ENCODE results near the gene PLA2G4E.

PLA2G4E gene

GRCh38 chr15:42016971-42017370 lies 3.9 kb downstream of the PLA2G4E start:
- no peak for DNase-seq

DNA sequence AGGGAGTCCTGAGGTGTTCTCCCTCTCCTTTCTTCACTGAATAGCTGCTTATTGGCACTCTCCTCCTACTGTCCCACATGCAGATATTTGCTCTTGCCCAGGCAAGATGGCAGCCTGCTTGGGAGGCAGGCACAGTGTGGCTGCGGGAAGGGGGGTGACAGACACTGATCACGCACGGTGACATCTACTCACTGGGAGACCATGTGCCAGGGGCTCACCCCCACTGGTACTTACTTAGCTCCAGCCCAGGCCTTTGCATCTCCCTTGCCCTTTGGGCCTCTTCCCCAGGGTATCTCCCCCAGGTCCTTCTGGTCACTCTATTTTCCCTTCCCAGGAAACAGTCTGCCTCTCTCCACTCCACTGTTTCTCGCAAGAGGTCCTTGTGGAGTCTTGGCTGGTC lies 6.4 kb downstream of the PLA2G4E start:
- no peak for DNase-seq

DNA sequence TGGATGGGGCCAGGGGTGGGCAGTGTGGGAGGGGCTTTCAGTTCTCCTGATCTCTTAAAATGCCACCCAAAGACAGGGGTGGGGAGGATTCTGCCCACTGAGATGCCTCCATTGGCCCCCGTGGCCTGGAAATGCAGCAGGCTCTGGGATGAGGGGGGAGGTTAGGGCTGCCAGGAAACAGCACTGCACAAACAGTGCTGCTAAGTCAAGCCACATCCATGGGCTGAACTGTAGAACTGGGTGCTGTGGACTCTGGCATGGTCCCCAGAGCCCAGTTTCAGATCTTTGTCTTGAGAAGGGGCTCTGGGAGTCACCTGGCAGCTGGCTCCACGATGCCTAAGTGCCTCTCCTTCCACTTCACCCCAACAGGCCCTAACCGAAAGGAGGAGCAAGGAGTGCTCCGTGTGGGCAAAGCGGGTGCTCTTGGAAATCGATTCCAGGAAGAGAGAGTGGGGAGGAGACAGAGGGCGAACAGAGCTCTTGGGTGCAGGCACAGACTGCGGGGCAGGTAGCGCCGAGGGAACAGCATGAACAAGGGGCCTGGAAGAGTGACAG lies 7.8 kb downstream of the PLA2G4E start:
- no peak for DNase-seq

DNA sequence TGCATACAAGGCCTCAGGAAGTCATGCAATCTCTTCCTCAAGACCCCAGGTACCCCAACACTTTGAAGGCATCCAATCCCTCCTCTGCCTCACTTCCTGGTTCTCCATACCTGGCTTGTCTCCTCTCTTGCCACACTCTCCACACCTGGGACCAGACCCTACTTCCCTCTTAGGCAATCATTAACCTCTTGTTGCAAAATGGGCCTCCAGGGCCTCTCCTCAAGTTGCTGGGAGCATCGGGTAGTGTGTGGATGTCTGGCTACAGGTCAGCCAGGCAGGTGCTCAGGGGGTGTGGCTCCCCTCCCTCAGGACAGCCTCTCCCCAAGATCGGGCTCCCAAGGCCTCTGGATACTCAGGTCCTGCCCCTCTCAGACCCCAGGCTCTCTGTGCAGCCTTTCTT lies 8.6 kb downstream of the PLA2G4E start:
- no peak for DNase-seq

- DNase-seq: no peak
Observed at GRCh38 chr15:42011074-42011473, 9.8 kb downstream of the PLA2G4E start.

DNA sequence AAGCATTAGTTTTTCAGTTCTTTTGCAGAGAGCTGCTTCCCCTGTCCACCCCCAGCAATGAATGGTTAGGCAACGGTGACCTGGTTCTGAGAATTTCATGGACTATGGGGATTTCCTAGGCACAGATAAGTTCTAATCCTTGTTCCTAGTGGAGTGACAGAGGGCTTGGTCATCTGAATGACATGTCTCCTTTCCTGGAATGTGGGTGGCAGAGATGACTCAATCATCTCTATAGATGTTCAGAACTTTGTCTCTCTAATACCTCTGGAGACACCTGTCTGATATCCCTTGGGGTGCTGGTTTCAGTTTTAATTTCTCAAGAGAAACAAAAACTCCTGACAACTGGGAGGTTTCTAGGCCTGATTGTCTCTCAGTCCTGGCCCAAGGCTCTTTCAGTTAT lies 10.4 kb downstream of the PLA2G4E start:
- DNase-seq: no peak

DNA sequence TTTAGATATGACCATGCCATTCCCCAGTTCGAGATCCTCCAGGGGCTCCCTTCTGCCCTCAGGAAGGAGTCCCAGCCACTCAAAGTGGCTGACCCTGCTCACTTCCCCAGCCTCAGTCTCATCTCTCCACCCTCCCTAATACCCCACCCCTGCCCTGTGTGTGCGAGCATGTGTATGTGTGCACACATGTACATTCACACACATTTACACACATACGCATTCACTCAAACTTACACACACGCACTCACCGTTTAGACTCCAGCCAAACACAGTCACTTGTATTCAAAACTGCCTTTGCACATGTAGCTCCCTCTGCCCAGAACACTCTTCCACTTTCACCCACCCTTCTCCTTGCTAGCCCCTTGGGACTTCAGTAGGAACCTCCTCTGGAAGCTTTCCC lies 11.4 kb downstream of the PLA2G4E start:
- no peak for DNase-seq

DNA sequence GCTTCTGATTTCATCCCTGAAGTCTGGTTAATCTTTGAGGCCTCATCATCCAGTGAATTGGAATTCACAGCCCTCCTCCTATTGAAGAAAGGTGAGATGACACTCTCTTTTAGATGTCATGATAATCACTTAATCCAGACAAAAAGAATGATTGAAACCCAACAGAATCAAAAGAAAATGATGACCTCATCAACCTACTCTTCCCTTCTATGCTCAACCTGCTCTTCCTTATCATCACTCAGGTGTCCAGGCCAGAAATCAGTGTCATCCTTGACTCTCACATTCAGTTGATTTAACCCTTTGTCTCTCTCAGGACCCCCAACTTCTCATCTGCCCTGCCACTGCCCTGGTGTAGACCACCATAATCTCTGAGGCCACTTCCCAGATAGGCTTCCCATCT lies 11.8 kb downstream of the PLA2G4E start:
- no peak for DNase-seq

DNA sequence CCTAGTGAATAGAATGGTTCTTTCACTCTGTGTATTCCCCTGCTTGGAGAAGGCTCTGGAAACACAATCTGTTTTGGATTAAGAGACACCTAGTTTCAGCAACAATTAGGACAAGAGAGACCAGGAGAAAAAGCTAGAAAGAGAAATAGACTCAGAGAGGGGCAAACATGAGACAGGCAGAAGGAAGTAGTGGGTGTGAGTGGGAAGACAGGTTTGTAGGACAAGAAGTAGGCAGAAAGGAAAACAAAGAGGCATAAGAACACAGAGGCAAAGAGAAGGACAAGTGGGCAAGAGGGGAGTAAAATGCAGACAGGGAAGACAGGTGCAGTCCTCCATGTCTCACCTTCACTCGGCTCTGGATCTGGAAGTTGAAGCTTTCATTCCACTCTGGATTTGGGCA lies 13.5 kb downstream of the PLA2G4E start:
- DNase-seq: no peak

DNA sequence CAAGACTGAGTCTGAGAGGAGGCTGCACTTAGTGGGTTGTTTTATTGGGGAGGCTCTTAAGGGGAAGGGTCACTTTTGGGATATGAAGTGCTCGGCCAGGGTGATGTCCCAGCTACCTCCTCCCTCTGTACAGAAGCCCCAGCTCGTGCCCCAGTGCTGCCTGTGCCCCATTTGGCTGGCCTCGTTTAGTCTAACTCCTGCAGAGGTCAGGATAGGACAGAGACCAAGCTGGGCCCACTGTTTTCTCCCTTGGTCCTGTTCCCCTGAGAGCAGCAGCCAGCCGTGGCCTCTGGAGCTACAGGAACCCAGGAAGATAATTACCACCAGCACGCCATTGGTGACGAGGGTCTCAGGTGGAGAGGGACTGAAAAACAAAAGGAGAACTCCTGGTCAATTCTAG lies 18.5 kb downstream of the PLA2G4E start:
- DNase-seq: no peak

- no peak for DNase-seq
Observed at GRCh38 chr15:42001236-42001635, 19.6 kb downstream of the PLA2G4E start.

DNA sequence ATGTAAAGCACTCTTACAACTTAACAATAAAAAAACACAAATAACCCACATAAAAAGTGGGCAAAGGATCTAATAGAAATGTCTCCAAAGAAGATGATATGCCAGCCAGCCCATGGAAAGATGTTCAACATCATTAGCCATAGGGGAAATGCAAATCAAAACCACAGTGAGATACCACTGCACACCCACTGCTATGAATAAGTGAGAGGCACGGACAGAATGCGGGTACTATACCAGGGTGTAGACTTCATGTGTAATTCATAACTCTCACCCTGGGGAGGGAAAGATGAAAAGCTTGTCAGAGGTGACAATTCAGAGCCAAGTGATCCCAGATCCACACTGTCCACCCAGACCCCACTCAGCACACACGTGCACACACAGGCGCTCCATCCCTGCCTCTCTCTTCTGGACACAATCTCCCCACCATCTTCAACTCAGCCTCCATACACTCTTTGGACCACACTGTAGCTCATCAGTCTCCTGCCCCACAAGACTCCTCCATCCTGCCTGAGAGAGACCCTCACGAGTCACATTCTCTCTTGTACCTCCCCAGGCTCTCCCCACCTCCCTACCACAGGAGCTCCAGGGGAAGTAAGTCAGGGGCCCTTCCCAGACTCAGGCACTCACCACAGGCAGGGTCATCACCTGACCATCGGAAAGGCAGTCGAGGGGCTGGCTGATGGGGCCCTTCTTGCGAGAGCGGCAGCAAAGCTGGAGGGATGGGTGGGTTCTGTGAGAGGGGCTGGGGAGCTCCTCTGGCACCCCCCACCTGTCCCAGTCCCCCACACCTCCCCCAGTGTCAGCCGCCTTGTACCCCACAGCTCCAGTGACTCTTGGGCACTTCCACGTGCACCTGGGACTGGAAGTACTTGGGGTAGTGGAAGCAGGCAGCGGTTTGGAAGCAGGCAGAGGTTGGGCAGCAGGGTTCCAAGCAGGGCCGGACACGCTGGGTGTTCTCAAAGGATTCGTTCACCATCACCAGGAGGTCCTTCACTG lies 21.3 kb downstream of the PLA2G4E start:
- no peak for DNase-seq

DNA sequence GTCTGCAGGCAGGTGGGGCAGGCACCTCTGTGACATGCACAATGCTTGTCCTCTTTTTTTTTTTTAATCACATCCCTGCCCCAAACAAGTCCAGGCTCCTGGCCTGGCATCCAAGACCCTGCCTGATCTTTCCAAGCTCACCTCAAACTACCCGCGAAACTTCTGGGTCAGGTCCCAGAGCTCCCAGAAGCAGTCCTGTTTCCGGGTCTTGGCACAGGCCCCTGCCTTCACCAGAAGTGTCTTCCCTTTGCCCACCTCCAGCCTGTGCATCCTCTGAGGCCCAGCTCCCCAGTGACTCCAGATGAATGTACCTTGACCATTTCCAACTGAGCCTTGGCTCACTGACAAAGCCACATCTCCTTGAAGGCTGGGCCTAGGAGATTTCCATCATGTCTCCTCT lies 23.0 kb downstream of the PLA2G4E start:
- DNase-seq: no peak

GRCh38 chr15:41996921-41997592 lies 23.8 kb downstream of the PLA2G4E start:
- DNase-seq: no peak

- no peak for DNase-seq
Observed at GRCh38 chr15:41996376-41996775, 24.5 kb downstream of the PLA2G4E start.

DNA sequence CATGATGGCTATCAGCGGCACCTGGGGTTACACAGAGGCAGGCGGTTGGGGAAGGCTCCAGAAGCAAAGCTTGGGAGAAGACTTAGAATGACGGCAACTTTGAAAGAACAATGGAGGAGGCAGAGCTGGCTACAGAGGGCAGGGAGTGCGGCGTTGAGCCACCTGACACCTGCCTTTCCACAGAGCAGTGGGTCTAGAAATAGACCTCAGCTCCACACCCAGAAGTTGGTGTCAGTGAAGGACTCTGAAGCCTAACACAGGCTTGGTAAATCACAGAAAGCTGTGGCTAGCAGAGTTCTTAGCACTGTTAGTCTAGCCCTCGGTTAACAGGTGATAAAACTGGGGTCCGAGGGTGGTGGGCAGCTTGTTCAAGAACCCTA lies 25.4 kb downstream of the PLA2G4E start:
- no peak for DNase-seq

GRCh38 chr15:41994772-41995475 lies 25.9 kb downstream of the PLA2G4E start:
- no peak for DNase-seq

DNA sequence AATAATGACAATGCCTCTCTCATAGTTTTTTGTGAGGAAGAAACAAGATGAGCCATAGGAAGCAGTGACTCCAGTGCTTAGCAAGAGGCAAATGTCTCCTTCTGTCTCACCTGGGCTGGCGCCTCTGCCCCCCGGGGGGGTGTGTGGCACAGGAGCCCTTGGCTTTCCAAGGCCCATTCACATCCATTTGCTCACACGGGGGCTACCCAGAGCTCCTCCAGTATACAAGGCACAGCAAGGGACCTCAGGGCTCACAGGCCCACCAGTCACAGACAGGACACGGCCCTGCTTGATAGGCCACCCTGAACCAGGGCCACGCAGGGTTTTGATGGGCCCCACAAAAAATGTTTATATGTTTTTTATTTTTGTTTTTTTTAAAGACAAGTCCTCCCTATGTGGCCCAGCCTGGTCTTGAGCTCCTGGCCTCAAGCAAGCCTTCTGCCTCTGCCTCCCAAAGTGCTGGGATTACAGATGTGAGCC lies 26.6 kb downstream of the PLA2G4E start:
- no peak for DNase-seq

DNA sequence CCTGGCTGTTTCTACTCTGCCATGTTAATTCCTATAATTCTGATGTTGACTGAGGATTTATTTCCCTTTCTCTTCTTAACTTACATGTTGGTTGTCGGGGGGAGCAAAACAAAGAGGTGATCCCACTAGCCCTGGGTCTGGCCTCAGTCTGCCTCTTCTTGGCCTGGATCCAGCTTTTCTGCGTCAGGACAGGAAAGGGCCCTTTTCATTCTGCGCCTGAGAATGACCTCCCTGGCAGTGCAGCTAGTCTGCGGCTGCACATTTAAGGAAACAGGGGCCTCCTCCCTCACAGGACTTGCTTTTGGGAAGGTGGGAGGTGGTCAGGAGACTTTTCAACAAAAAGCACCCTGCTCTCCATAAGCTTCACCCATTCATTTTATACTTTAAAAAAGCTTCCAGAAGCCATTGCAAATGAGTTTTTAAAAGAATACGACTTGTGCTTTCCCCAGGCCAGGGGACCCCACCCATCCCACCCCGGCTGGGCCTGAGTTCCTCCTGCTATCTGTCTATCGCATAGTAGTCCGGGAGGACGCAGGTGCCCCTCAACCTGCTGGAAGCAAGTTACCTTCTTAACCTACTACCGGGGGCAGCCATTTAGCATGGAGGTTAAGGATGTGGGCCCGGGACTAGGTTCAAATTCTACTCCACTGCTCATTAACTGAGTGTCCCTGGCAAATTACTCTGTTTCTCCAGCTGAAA lies 27.2 kb downstream of the PLA2G4E start:
- no peak for DNase-seq

DNA sequence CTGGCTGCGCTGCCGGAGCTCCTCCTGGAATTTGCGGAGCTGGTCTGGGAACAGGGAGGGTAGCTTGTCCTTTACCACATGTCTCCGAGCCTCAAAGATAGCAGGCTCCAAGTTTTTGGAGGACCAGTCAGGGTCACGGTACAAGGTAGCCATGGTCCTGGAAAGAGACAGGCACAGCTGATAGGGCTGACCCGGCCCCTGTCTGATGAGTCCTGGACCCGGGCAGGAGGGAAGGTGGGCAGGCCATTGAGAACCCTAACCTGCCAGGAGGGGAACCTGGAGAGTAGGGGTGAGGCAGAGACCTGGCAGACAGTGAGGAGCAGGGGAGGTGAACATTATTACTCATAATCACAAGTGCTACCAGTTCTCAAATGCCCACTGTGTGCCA lies 28.0 kb downstream of the PLA2G4E start:
- no peak for DNase-seq

- no peak for DNase-seq
Observed at GRCh38 chr15:41992151-41992802, 28.6 kb downstream of the PLA2G4E start.

DNA sequence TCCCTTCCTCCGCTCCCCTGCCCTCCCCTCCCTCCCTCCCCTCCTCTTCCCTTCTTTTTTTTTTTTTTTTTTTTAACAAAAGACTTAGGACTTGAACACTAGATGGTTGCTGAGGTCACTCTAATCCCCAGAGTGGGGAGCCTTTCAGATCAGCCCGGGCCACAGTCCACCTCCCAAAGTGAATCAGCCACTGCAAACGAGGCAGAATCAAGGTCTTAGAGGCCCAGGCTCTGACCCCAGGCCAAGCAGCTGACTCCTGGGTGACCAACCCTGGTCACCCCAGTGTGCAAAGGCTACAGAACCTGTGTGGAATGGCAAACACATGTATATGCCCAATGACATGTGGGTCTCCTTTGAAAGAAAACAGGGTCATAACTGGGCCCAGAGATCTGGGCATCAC lies 30.2 kb downstream of the PLA2G4E start:
- no peak for DNase-seq

Data from CD4-positive, alpha-beta T cell treated with Interleukin-17A for 4 hours (primary cell).